ENCODE results near the gene LY9. TPM values are rescaled to one million over a fixed set of nuclear protein-coding genes. Genes with fewer than 3 reads are reported as not detected.

Gene LY9
- total and polyA plus RNA-seq, 4 donors = 0.21 to 1.5 (median 0.63) TPM

DNA sequence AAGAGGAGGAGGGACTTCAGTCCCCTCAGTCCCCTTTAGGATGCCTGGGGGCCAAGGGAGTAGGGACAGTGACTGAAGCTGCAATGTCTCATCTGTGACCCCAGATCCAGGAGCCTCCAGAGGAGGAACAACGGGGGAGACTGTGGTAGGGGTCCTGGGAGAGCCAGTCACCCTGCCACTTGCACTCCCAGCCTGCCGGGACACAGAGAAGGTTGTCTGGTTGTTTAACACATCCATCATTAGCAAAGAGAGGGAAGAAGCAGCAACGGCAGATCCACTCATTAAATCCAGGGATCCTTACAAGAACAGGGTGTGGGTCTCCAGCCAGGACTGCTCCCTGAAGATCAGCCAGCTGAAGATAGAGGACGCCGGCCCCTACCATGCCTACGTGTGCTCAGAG is 18.3 kb downstream of the LY9 start:
- DNase-seq (ENCODE audit: low spot score) = no peak
- Histone ChIP-seq H3K9me3 (ENCODE audit: control insufficient read depth in 4 of 4, low read length in 3 of 4) (no peaks in the 10 kb centered on the region), H3K4me3 (ENCODE audit: low read depth in 1 of 3, low read length in 3 of 3) (no peak overlapping the region), H3K27ac (ENCODE audit: low read depth in 1 of 2, low read length in 2 of 2) (no peak overlapping the region), H3K9ac (ENCODE audit: low read depth in 1 of 2, low read length in 2 of 2) (no peak overlapping the region), H3K36me3 (ENCODE audit: control insufficient read depth in 4 of 4, insufficient read depth in 3 of 4, low read depth in 1 of 4, low read length in 3 of 4) (no peaks in the 10 kb centered on the region), H3K4me1 (ENCODE audit: control insufficient read depth in 4 of 4, insufficient read depth in 4 of 4, low read length in 3 of 4) (no peaks in the 10 kb centered on the region), H3K27me3 (ENCODE audit: control insufficient read depth in 4 of 4, insufficient read depth in 4 of 4, low read length in 3 of 4) (no peaks in the 10 kb centered on the region)
- WGBS = 85% methylated on average over 6 of the region's 6 CpGs
- TF ChIP-seq TAF1 (conservative IDR thresholded peaks at IDR 0.05) (no peak), YY1 (IDR thresholded peaks at IDR 0.05) (no peak), RXRA (IDR thresholded peaks at IDR 0.05) (no peak), NR2F2 (IDR thresholded peaks at IDR 0.05) (no peak), SP1 (IDR thresholded peaks at IDR 0.05) (no peak), RAD21 (IDR thresholded peaks at IDR 0.05) (no peak), GABPA (IDR thresholded peaks at IDR 0.05 in 1 of 2, conservative IDR thresholded peaks at IDR 0.05 in 1 of 2) (no peak), HNF4A (conservative IDR thresholded peaks at IDR 0.05) (no peak), HNF4G (IDR thresholded peaks at IDR 0.05) (no peak), EGR1 (IDR thresholded peaks at IDR 0.05; ENCODE audit: low read depth in 2 of 2) (no peak), FOXA1 (IDR thresholded peaks at IDR 0.05) (no peak), JUND (IDR thresholded peaks at IDR 0.05) (no peak), FOXA2 (IDR thresholded peaks at IDR 0.05) (no peak)
- TF ChIP-seq, protein P1, sequence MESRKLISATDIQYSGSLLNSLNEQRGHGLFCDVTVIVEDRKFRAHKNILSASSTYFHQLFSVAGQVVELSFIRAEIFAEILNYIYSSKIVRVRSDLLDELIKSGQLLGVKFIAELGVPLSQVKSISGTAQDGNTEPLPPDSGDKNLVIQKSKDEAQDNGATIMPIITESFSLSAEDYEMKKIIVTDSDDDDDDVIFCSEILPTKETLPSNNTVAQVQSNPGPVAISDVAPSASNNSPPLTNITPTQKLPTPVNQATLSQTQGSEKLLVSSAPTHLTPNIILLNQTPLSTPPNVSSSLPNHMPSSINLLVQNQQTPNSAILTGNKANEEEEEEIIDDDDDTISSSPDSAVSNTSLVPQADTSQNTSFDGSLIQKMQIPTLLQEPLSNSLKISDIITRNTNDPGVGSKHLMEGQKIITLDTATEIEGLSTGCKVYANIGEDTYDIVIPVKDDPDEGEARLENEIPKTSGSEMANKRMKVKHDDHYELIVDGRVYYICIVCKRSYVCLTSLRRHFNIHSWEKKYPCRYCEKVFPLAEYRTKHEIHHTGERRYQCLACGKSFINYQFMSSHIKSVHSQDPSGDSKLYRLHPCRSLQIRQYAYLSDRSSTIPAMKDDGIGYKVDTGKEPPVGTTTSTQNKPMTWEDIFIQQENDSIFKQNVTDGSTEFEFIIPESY (IDR thresholded peaks at IDR 0.05) = no peak
- TF ChIP-seq, protein P2, sequence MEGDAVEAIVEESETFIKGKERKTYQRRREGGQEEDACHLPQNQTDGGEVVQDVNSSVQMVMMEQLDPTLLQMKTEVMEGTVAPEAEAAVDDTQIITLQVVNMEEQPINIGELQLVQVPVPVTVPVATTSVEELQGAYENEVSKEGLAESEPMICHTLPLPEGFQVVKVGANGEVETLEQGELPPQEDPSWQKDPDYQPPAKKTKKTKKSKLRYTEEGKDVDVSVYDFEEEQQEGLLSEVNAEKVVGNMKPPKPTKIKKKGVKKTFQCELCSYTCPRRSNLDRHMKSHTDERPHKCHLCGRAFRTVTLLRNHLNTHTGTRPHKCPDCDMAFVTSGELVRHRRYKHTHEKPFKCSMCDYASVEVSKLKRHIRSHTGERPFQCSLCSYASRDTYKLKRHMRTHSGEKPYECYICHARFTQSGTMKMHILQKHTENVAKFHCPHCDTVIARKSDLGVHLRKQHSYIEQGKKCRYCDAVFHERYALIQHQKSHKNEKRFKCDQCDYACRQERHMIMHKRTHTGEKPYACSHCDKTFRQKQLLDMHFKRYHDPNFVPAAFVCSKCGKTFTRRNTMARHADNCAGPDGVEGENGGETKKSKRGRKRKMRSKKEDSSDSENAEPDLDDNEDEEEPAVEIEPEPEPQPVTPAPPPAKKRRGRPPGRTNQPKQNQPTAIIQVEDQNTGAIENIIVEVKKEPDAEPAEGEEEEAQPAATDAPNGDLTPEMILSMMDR (IDR thresholded peaks at IDR 0.05; ENCODE audit: low read depth, low read length, missing input control) = no peak
- TF ChIP-seq, protein P3, sequence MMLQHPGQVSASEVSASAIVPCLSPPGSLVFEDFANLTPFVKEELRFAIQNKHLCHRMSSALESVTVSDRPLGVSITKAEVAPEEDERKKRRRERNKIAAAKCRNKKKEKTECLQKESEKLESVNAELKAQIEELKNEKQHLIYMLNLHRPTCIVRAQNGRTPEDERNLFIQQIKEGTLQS (IDR thresholded peaks at IDR 0.05) = no peak
- TF ChIP-seq, protein P4, sequence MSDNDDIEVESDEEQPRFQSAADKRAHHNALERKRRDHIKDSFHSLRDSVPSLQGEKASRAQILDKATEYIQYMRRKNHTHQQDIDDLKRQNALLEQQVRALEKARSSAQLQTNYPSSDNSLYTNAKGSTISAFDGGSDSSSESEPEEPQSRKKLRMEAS (IDR thresholded peaks at IDR 0.05) = no peak
- TF ChIP-seq, protein P5, sequence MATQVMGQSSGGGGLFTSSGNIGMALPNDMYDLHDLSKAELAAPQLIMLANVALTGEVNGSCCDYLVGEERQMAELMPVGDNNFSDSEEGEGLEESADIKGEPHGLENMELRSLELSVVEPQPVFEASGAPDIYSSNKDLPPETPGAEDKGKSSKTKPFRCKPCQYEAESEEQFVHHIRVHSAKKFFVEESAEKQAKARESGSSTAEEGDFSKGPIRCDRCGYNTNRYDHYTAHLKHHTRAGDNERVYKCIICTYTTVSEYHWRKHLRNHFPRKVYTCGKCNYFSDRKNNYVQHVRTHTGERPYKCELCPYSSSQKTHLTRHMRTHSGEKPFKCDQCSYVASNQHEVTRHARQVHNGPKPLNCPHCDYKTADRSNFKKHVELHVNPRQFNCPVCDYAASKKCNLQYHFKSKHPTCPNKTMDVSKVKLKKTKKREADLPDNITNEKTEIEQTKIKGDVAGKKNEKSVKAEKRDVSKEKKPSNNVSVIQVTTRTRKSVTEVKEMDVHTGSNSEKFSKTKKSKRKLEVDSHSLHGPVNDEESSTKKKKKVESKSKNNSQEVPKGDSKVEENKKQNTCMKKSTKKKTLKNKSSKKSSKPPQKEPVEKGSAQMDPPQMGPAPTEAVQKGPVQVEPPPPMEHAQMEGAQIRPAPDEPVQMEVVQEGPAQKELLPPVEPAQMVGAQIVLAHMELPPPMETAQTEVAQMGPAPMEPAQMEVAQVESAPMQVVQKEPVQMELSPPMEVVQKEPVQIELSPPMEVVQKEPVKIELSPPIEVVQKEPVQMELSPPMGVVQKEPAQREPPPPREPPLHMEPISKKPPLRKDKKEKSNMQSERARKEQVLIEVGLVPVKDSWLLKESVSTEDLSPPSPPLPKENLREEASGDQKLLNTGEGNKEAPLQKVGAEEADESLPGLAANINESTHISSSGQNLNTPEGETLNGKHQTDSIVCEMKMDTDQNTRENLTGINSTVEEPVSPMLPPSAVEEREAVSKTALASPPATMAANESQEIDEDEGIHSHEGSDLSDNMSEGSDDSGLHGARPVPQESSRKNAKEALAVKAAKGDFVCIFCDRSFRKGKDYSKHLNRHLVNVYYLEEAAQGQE (IDR thresholded peaks at IDR 0.05) = no peak
